Calu3 (cell line): Measurements from ENCODE around the gene ANGPTL8. TPM values are rescaled to one million over a fixed set of nuclear protein-coding genes. Genes with fewer than 3 reads are reported as not detected.

ENCODE experiments used
- BruUV-seq: library from RNA; stranded (reverse); fragments of 400-500 nt; replicated peaks from 2 replicates; lab custom pipeline; 2021; lab: Mats Ljungman, UMichigan
- CTCF ChIA-PET: fragments of 300-600 bp; sonication (Branson Sonifier 250); formaldehyde crosslinking; loops from one replicate; lab custom pipeline; 2022; ENCODE audit warnings: antibody characterized with exemption; lab: Charles Lee
- DNase-seq: peaks from one replicate; pipeline ENCODE4 v3.0.0; 2022
- H3K27ac Mint-ChIP-seq: one replicate; pipeline ENCODE4 v1.8.0; 2022; ENCODE audit warnings: mixed read lengths; ENCODE audit not compliant: unreplicated experiment
- H3K27me3 Mint-ChIP-seq: one replicate; pipeline ENCODE4 v1.8.0; 2022; ENCODE audit warnings: mixed read lengths; ENCODE audit not compliant: unreplicated experiment
- H3K36me3 Mint-ChIP-seq: one replicate; pipeline ENCODE4 v1.8.0; 2022; ENCODE audit warnings: mild to moderate bottlenecking, moderate library complexity, mixed read lengths; ENCODE audit not compliant: insufficient read depth, unreplicated experiment
- H3K4me1 Mint-ChIP-seq: one replicate; pipeline ENCODE4 v1.8.0; 2022; ENCODE audit warnings: mild to moderate bottlenecking, low read depth, mixed read lengths; ENCODE audit not compliant: unreplicated experiment
- H3K4me3 Mint-ChIP-seq: one replicate; pipeline ENCODE4 v1.8.0; 2022; ENCODE audit warnings: mild to moderate bottlenecking, low read depth, moderate library complexity, mixed read lengths; ENCODE audit not compliant: unreplicated experiment
- H3K9me3 Mint-ChIP-seq: one replicate; pipeline ENCODE4 v1.8.0; 2022; ENCODE audit warnings: low read depth, mixed read lengths; ENCODE audit not compliant: unreplicated experiment
- intact Hi-C: fragments of 100-400 bp; cut with micrococcal nuclease; formaldehyde crosslinking; loops from one replicate; pipeline ENCODE4 v1.10.0; 2022; ENCODE audit not compliant: unreplicated experiment
- total RNA-seq: library from RNA; stranded (reverse); gene quantifications from 2 replicates; pipeline ENCODE4 v1.2.3, GENCODE V29; 2022
- TF ChIP-seq, protein P1 (sequence below): fragments of 200-600 bp; IDR thresholded peaks from one replicate; pipeline ENCODE4 v1.8.0; 2022; ENCODE audit warnings: antibody characterized with exemption; ENCODE audit not compliant: unreplicated experiment

The ANGPTL8 gene
- total RNA-seq, 1 experiment from 2014 or later = not detected

DNA sequence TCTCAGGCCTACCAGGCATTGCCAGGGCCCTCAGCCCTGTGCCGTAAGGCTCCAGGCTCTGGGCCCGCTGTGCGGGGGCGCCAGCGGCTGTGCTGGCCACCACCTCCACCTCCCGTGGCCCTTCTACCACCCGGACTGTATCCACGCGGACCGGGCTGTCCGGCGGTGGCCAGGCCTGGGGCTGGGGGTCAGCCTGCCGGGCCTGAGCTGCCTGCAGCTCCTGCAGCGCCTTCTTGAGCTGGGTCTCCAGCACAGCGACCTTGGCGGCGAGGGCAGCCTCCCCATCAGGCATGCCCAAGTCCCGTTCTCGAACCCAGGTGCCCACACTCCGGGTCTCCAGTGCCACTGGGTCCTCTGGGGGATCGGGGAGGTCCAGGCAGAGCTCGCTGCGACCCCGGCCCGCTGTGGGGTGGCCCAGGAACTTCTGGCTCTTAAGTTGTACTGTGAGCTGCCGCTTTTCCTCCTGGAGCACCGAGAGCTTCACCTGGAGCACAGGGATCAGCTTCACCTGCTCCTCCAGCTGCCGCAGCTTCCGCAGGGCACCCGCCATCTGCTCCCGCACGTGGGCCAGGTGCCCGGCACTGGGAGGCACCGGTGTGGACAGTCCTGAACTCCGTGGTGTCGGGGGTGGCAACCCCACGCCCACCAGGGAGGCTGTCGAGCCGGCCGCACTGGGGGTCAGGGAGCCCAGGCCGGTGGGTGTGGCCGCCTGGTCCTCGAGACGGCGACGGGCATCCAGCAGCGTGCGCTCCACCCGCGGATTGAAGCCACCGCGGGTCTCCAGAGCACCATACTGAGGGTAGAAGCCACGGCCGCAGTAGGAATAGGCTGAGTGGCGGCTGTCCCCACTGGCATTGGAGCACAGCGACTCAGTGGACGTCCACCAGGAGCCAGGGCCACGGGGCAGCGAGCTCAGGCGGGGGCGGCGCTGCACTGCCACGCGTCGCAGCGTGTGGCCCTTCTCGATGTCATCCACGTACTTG, 46.2 kb upstream of the ANGPTL8 start:
- CTCF ChIA-PET = no interaction called here
- Mint-ChIP-seq H3K27me3 (no peaks in the 10 kb centered on the region), H3K4me1 (no peaks in the 10 kb centered on the region), H3K36me3 (peaks cover 11% of the 10 kb centered on the region), H3K4me3 (no peak overlapping the region), H3K27ac (no peak overlapping the region), H3K9me3 (no peaks in the 10 kb centered on the region)
- BruUV-seq = no TSS peak
- TF ChIP-seq, protein P1, sequence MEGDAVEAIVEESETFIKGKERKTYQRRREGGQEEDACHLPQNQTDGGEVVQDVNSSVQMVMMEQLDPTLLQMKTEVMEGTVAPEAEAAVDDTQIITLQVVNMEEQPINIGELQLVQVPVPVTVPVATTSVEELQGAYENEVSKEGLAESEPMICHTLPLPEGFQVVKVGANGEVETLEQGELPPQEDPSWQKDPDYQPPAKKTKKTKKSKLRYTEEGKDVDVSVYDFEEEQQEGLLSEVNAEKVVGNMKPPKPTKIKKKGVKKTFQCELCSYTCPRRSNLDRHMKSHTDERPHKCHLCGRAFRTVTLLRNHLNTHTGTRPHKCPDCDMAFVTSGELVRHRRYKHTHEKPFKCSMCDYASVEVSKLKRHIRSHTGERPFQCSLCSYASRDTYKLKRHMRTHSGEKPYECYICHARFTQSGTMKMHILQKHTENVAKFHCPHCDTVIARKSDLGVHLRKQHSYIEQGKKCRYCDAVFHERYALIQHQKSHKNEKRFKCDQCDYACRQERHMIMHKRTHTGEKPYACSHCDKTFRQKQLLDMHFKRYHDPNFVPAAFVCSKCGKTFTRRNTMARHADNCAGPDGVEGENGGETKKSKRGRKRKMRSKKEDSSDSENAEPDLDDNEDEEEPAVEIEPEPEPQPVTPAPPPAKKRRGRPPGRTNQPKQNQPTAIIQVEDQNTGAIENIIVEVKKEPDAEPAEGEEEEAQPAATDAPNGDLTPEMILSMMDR = no peak
- DNase-seq = no peak
- intact Hi-C loops = no loop called here

DNA sequence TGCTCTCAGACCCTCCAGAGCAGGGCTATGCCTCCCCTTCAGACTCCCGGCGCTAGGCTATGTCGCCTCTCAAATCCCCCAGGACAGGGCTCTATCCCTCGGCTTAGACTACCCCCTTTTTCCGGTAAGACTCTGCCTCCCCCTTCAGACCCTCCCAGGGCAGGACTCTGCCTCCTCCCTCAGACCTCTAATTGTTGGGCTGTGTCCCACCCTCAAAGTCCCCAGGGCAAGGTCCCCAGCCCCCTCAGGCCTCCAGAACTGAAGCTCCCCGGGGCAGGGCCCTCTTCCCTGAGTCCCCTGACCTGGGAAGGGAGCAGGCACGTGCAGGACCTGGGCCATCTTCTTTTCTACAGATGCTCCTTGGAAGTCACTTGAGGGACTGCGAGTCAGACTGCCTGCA, 45.2 kb upstream of the ANGPTL8 start:
- TF ChIP-seq, protein P1 = no peak
- no peaks in the 10 kb centered on the region for H3K9me3 Mint-ChIP-seq
- H3K36me3 Mint-ChIP-seq = peaks cover 11% of the 10 kb centered on the region

GRCh38 chr19:11194656-11195558, 44.5 kb upstream of the ANGPTL8 start:
- no peak overlapping the region for H3K27ac Mint-ChIP-seq
- TF ChIP-seq, protein P1 = no peak
- intact Hi-C loops = no loop called here
- no peak overlapping the region for H3K4me3 Mint-ChIP-seq
- no peaks in the 10 kb centered on the region for H3K9me3 Mint-ChIP-seq
- no peaks in the 10 kb centered on the region for H3K27me3 Mint-ChIP-seq
- peaks cover 11% of the 10 kb centered on the region for H3K36me3 Mint-ChIP-seq
- H3K4me1 Mint-ChIP-seq = no peaks in the 10 kb centered on the region
- no TSS peak for BruUV-seq
- CTCF ChIA-PET = no interaction called here
- no peak for DNase-seq

More for the DNA sequence above, 45.2 kb upstream of the ANGPTL8 start:
- intact Hi-C loops = no loop called here
- BruUV-seq = no TSS peak
- H3K27ac Mint-ChIP-seq = no peak overlapping the region
- no peak for DNase-seq
- H3K4me1 Mint-ChIP-seq = no peaks in the 10 kb centered on the region
- no peaks in the 10 kb centered on the region for H3K27me3 Mint-ChIP-seq
- CTCF ChIA-PET = no interaction called here
- no peak overlapping the region for H3K4me3 Mint-ChIP-seq

DNA sequence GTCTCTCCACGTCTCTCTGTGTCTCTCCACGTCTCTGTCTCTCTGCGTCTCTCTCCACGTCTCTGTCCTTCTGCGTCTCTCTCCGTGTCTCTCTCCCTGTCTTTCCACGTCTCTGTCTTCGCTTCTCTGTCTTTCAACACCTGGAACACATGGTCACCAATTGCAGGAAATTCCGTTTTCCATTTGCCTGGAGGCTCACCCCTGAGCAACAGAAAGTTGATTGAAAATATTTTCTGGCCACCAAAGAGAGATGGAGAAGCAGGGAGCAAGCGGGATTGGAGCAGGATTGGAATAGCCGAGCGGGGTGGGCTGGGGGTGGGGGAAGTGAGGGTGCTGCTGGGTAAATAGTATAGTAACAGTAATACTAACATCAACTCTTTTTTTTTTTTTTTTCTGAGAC, 43.7 kb upstream of the ANGPTL8 start:
- TF ChIP-seq, protein P1 = no peak
- Mint-ChIP-seq H3K9me3 (no peaks in the 10 kb centered on the region), H3K36me3 (peaks cover 11% of the 10 kb centered on the region), H3K27me3 (no peaks in the 10 kb centered on the region), H3K4me1 (no peaks in the 10 kb centered on the region), H3K27ac (no peak overlapping the region), H3K4me3 (no peak overlapping the region)
- DNase-seq = no peak
- CTCF ChIA-PET = interaction anchor here (0.6 kb wide), 1 partner anchor 60 kb away, joined by 7 read pairs; no protein-coding TSS in a partner anchor
- BruUV-seq = no TSS peak
- intact Hi-C loops = no loop called here
